NCI-H1105 (cell line): ENCODE data around the gene ARSD.
"Not testable (repeated sequence)": the region's sequence is repeated elsewhere in the genome, so short reads cannot be mapped to it uniquely, and the experiment has no call there.

Source experiments
- DNase-seq: peaks from one replicate; lab custom pipeline; 2025; lab: John Stamatoyannopoulos, UW

ARSD gene

GRCh38 chrX:2892816-2893215 lies 36.3 kb downstream of the ARSD start:
- DNase-seq = no peak

- DNase-seq = not testable (repeated sequence)
Measured at GRCh38 chrX:2890536-2891460, 38.3 kb downstream of the ARSD start.

DNA sequence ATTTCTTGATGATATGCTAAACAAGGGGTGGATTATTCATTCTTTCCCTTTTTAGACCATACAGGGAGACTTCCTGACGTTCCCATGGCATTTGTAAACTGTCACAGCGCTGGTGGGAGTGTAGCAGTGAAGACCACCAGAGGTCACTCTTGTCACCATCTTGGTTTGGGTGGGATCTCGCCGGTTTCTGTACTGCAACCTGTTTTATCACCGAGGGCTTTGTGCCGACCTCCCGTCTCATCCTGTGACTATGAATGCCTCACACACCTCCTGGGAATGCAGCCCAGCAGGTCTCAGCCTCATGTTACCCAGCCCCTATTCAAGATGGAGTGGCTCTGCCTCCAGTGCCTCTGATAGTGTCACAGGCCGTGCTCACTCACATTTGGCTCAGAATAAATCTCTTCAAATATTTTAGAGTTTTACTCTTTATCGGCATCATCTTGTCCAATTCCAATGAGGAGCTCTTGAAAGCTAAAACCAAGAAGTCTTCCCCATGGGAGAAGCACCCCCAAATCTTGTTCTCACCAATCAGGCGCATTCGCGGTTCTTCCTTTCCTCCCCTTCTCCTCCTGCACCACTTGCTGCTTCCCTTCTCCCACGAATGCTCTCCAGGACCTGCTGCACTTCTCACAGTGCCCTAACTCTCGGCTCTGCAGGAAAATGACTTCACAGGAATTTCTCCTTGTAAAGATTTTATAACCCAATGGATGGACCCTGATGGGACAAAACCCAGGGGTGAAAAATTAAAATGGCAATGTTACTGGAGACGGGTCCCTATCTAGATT lies 39.2 kb downstream of the ARSD start:
- DNase-seq = not testable (repeated sequence)

DNA sequence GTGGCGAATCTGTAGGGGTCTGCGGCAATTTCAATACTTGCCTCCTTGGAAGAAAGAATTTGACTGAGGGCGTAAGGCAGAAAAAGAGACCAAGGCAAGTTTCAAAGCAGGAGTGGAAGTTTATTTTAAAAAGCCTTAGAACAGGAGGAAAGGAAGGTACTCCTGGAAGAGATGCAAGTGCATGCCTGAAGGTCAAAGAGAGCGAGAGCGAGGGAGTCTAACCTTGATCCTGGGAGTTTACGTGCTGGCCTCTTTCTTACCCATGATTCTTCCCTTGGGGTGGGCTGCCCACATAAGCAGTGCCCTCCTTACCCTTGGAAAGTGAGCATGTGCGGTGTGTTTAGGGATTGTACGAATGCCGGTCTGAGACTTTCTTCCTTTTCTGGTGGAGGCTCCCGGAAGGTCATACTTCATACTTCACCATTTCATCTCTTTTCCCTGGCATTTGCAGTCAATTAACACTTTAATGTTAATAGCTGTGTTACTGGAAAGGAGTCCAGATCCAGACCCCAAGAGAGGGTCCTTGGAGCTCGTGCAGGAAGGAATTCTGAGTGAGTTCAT lies 40.0 kb downstream of the ARSD start:
- DNase-seq = no peak

DNA sequence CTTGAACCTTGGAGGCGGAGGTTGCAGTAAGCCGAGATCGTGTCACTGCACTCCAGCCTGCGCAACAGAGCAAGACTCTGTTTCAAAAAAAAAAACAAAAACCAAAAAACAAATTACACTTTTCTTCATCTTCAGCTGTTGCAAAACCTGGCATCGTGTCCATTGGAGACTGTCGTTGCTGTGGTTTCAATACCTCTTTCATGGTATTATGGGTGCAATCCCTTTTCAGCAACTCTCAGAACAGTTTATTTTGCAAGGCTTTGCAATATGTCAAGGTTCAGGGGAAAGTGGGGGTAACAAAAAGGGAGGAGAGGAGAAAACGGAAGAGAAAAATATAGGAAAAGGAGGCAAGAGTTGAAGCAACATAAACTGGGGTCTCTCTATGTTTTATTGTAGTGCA lies 40.8 kb downstream of the ARSD start:
- no peak for DNase-seq

DNA sequence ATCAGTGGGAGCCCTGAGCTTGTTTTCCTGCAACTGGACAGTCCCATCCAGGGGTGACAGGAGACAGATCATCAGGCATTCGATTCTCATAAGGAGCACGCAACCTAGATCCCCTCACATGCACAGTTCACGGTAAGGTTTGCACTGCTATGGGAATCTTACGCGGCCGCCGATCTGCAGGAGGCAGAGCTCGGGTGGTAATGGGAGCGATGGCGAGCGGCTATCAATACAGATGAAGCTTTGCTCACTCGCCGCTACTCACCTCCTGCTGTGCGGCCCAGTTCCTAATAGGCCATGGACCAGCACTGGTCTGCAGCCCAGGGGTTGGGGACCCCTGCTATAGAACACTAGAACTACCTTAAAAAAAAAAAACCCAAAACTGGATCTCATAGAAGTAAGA lies 45.4 kb downstream of the ARSD start:
- no peak for DNase-seq

DNA sequence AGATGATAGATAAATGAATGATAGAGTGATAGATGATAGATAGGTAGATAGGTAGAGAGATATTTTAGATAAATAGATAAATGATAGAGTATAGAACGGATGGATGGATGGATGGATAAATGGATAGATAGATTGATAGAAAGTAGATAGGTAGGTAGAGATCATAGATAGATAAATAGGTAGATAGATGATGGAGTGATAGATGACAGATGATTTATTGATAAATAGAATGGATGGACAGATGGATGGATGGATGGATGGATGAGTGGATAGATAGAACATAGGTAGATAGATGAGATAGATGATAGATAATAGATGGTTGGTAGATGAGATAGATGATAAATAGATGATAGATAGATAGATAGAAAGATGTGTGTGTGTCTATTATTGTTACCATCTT lies 49.5 kb downstream of the ARSD start:
- DNase-seq = no peak

- DNase-seq = no peak
Measured at GRCh38 chrX:2878563-2878962, 50.6 kb downstream of the ARSD start.

DNA sequence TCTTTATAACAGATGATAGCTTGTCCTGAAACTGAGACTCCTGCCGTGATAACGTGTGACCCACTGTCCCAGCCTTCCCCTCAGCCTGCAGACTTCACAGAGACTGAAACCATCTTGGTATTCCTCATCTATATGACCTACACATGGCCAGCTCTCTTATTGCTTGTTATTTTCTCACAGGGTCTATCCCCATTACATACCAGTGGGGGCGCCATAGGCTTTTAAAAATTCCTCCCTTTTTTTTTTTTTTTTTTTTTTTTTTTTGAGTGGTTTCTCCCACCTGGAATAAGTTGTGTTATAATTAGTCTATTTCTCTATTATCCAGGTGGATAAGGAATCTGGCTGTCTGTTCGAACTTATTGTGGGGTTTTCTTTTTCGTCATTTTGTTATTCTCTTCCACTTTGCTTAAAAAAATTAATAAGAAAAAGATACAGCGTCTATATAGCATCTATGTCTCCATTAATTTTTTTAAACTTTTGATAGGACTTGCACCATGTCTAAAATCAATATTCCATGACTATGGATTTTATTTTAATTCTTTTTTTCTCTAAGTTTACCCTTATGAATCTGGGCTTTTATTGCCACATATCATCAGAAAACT lies 53.2 kb downstream of the ARSD start:
- no peak for DNase-seq

DNA sequence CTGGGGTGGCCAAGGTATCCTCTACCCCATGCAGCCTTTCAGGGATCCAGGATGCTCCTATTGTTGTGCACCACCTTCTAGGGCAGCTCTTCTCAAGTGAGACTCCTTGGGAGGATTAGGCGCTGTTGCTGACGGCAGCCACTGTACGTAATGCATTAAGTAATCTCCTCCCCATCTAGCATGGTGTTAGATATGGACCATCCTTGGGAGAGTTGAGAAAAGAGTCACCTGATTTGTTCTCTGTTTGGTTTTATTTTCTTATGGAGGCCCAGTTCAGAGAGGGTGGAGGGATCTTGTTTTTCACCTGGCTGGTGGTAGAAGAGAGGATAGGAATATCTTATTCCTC lies 54.0 kb downstream of the ARSD start:
- no peak for DNase-seq

DNA sequence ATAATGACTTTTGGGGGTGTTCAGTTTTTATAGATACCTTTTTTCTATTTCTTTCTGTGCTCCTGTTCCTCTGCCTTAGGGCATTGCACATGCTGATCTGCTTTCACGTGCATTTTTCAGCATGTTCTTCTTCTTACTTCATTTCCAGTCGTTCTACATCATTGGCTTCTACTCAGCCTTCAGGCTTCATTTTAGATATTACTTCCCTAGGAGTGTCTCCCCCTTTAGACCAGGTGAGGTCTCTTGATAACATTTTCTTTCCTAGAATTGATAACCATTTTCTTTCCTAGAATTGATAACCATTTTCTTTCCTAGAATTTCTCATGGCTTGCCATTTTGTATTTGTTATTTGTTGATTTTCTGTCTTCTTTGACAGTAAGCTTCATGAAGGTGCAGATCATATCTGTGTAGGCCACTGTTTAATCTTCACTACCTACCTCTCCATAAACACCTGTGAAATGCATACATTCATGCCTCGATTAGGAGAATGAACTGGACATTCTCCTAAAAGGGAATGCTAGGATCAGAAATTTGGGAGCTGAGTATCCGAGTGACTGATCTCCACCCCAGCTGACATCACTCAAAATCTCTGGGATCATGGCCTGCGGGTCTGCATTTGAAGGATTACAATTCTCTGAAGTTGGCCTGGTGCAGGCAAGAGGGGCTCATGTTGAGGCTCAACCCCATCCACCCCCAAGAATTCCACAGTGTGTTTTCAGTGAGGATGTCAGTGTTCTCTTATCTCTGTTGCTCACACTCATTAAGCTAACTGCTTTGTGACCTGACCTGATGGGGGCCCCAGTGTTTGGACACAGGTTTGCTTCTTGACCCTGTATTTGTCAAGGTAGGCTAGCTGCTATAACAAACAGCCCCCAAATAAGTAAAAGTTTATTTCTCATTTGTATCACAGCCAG lies 54.7 kb downstream of the ARSD start:
- DNase-seq = no peak

DNA sequence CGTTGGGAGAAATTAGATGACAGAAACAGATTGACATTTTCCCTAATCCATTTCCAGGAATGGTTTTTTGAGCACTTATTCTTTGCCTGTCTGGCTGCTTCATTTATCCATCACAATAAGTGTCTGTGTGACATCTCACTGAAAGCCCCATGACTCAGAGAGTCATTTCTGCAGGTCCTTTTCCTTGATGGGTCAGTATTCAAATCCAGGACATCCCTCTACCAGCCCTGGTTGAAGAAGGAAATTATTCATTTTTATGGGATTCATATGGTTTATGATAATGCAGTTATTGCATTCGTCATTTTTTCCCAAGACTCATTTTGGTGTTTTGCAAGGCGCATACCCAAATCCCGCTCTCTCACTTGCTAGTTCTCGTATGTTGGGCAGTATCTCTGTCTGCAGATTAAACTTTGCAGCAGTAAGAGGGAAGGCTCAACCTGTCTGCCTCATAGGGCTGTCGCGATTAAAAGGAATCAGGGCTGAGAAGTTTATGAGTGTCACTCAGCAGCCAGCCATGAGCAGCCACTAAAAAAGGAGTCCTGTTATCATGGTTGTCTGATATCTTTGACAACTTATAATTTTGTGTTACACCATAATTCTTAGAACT lies 56.4 kb downstream of the ARSD start:
- no peak for DNase-seq

DNA sequence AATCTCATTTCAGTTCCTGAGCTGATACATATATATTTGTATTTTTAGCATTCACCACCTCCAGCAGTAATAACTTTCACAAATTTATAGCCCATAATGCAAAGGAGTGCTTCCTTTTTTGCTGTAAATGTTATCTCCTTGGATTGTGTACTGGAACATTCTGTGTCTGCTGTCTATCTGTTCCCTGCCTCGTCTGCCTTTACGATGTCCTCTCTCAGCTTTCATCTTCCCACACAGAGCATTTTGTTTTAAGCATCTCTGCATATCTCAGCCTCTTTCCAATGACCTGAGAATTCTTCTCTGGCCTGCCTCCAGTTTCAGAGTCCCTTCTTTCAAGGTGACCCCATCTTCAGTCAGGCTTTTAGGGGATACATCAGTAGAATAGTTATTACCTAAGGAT lies 57.3 kb downstream of the ARSD start:
- DNase-seq = no peak

GRCh38 chrX:2870650-2871049 lies 58.5 kb downstream of the ARSD start:
- no peak for DNase-seq

- no peak for DNase-seq
Measured at GRCh38 chrX:2867206-2867605, 61.9 kb downstream of the ARSD start.

DNA sequence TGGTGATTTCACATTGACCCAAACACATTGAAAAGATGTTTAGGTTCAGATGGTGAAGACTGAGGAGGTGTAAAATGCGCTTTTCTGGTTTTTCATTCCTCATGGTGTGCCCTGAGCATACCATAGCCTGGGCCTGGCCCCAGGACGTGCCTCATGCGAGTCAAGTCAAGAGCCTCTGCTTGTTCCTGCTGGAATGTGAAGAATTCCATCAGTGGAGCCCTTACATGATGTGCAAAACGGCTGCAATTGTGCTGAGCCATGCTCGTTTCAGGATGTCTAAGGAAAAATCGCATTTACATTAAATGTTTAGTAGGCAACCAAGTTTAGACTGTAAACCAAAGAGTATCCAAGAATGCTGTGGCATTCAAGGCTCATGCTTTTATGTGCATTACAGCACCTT lies 65.5 kb downstream of the ARSD start:
- DNase-seq = no peak

GRCh38 chrX:2862404-2862803 lies 66.7 kb downstream of the ARSD start:
- no peak for DNase-seq

DNA sequence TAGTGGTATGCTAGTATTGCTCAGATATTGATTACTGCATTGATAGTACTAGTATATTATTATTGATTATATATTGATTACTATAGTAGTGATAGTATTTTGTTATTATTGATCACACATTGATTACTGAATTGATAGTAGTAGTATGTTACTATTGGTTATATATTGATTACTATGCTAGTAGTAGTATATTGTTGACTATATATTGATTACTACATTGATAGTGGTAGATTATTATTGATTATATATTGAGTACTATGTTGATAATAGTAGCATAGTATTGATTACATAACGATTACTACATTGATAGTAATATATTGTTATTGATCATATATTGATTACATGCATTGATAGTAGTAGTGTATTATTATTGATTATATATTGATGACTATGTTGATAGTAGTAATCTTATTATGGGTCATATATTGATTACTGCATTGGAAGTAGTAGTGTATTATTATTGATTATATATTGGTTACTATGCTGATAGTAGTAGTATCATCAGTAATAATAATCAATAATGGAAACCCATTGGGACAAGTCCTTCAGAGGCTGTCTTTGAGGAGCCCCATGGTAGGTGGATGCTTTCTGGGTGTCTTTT lies 69.8 kb downstream of the ARSD start:
- no peak for DNase-seq

DNA sequence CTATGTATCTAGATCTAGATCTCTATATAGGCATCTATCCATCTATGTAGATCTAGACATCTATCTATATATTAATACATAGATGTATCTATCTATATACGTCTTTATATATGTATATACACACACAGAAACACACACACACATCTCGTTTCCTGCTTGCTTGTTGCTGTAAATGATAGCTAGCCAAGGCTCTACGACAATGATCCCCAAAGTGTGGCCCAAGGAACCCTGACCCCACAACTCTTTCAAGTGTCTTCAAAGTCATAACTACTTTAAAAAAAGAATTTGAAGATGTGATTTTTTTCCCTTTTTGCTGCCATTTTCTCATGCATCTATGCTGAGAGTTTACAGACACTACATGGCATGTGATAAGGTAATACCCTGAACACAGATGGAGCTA lies 71.6 kb downstream of the ARSD start:
- DNase-seq = no peak

DNA sequence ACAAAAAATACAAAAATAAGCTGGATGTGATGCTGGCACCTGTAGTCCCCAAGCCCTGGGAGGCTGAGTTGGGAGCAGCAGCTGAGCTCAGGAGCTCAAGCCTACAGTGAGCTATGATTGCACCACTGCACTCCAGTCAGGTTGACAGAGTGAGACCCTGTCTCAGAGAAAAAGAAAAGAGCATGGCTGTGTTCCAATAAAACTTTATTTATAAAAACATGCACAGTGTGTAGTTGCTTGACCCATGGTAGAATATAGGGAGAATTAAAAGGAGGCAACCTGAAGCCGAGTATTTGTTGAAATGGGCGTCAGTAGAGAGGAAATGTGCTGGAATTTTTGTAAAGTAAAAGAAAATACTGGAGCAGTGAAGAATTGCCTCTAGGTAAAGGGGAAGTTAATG lies 73.4 kb downstream of the ARSD start:
- no peak for DNase-seq

DNA sequence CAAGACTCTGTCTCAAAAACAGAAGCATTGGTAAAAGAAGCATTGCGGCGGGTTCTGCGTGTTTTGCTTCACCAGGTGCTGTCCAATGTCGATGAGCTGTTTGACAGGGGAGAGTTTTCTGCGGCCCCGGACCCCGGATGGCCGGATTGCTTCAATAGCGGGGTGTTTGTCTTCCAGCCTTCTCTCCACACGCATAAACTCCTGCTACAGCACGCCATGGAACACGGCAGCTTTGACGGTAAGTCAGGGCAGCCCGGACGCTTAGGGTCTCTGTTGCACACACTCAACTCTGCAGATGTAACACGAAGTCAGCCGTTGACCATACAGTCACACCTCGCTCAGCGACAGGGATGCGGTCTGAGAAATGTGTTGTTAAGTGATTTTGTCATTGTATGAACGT lies 74.2 kb downstream of the ARSD start:
- no peak for DNase-seq
